AG10803 (cell line): Measurements from ENCODE around the gene PHACTR1.

ENCODE experiments used
- DNase-seq: peaks from one replicate; pipeline ENCODE4 v3.0.0; 2010; ENCODE audit warnings: low read depth
- H3K4me3 ChIP-seq: 2 replicates; pipeline ENCODE4 v1.5.1; 2011; ENCODE audit warnings: mild to moderate bottlenecking, low read length, control low read depth
- TF ChIP-seq, protein P1 (sequence below): conservative IDR thresholded peaks from 2 replicates; pipeline ENCODE4 v1.5.1; 2011; ENCODE audit warnings: mild to moderate bottlenecking, low read length, control low read depth, inconsistent platforms

The PHACTR1 gene

DNA sequence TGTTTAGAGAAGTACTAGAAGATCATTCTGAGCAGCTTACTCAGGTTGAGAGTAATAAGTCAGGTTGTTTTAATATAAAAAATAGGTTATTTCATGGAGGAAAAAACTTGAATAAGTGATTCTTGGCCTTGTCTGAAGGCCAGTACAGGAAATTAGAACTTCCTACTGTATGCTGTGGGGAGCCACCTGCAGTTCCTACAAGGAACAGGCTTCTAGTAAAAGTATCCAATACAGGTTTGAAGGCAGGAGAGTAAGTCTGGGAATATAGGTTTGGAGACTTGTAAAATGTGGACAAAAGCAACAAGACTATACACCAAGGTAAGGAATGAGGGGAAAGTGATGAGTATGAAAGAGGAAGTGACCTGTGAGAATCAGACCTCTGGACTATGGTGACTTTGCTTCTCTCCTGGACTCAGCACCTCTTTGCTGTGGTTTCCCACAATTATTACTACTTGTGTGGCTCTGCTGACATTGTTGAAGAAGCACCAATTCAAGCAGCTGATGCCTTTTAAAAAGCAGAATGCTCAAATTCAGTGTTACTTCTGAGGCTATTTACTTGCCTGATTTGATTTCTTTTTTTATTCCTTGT, 333.2 kb downstream of the PHACTR1 start:
- TF ChIP-seq, protein P1, sequence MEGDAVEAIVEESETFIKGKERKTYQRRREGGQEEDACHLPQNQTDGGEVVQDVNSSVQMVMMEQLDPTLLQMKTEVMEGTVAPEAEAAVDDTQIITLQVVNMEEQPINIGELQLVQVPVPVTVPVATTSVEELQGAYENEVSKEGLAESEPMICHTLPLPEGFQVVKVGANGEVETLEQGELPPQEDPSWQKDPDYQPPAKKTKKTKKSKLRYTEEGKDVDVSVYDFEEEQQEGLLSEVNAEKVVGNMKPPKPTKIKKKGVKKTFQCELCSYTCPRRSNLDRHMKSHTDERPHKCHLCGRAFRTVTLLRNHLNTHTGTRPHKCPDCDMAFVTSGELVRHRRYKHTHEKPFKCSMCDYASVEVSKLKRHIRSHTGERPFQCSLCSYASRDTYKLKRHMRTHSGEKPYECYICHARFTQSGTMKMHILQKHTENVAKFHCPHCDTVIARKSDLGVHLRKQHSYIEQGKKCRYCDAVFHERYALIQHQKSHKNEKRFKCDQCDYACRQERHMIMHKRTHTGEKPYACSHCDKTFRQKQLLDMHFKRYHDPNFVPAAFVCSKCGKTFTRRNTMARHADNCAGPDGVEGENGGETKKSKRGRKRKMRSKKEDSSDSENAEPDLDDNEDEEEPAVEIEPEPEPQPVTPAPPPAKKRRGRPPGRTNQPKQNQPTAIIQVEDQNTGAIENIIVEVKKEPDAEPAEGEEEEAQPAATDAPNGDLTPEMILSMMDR, result no peak
- H3K4me3 ChIP-seq, result no peak overlapping the region
- DNase-seq, result no peak

DNA sequence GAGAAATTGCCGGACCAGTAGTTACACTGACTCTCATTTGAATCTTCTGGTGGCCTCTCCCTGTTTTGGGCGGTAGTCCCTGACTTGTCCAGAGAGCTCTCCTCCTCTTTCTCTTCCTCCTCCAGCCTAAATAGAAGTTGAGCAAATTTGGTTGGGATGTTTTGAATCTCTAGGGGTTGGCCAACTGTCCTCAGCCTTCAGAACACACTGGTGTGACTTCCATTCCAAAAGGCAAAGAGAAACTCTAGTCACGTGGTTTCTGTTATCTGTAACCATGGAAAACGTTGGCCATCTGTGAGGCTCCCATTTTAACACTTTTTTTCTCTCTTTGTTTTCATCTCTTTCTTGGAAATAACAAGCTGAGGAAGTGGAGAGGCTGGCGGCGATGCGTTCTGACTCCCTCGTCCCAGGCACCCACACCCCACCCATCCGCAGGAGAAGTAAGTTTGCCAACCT, 336.5 kb downstream of the PHACTR1 start:
- TF ChIP-seq, protein P1, result no peak

DNA sequence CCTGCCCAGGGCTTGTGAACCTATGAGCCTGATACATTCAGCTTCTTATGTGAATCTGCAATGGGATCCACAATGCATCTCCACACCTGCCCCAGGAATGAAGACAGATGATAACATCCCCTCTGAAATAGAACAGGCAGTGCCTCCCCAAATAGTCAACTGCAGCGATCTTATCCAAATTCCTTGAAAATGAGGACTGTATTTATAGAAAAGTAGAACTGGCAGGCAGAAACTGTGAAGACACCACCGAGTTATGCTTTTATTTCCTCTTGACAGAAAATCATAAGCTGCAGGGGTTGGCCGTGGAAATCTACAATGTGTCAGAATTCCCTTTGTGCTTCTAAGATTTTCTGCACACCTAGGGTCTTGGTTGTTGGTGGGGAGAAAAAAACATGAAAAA, 341.5 kb downstream of the PHACTR1 start:
- TF ChIP-seq, protein P1, result no peak
- no peak overlapping the region for H3K4me3 ChIP-seq
- no peak for DNase-seq

More for the DNA sequence above, 336.5 kb downstream of the PHACTR1 start:
- no peak for DNase-seq
- no peak overlapping the region for H3K4me3 ChIP-seq

DNA sequence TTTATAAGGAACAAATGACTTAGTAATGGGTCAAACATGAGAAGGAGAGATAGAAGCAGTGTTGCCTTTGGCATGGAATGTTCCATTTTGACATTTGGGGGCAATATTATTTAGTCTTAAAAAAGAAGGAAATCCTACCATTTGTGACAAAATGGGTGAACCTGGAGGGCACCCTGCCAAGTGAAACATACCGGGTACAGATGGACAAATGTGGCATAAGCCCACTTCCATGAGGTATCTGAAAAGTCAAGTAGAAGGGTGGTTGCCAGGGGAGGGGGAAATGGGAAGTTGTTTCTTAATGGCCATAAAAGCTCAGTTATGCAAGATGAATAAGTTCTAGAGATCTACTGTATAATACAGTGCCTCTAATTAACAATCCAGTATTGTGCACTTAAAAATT, 342.5 kb downstream of the PHACTR1 start:
- TF ChIP-seq, protein P1, result no peak
- no peak overlapping the region for H3K4me3 ChIP-seq
- no peak for DNase-seq

DNA sequence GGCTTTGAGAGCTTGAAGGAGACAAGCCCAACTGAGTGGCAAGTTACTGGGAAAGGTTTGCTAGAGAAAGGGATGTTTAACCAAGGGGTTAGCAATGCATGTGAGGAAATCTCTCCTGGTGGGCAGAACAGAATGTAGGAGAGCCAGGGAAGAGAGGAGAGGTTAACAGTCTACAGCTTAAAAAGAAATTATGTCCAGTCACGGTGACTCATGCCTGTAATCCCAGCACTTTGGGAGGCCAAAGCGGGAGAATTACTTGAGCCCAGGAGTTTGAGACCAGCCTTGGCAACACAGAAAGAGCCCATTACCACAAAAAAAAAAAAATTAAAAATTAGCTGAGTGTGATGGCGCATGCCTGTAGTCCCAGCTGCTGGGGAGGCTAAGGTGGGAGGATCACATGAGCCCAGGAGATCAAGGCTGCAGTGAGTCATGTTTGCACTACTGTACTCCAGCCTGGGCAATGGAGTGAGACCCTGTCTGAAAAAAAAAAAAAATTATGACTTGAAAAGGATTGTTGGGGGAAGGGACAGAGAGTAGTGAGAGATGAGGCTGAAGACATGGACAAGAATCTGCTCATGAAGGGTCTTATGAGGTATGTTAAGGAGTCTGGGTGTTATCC, 346.8 kb downstream of the PHACTR1 start:
- TF ChIP-seq, protein P1, result no peak
- DNase-seq, result peak; percentile 26
- H3K4me3 ChIP-seq, result no peak overlapping the region

DNA sequence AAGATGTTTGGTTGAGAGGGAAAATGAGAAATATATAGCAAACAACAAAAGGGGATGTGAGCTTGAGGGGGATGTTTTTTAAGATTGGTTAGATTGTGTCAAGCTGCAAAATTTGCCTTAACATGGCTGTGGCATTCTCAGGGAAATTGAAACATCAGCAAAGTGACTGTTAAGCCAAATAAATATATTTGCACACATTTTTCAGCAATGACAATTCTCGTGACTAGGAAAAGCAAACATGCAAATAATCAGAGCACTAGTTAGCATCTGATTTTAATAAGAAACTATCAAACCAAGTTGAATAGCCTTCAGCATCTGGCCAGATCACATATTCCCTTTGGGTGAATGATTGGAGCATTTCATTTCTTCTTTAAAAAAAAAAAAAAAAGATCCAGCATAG, 349.0 kb downstream of the PHACTR1 start:
- no peak overlapping the region for H3K4me3 ChIP-seq
- peak; percentile 66 for DNase-seq
- TF ChIP-seq, protein P1, result no peak

DNA sequence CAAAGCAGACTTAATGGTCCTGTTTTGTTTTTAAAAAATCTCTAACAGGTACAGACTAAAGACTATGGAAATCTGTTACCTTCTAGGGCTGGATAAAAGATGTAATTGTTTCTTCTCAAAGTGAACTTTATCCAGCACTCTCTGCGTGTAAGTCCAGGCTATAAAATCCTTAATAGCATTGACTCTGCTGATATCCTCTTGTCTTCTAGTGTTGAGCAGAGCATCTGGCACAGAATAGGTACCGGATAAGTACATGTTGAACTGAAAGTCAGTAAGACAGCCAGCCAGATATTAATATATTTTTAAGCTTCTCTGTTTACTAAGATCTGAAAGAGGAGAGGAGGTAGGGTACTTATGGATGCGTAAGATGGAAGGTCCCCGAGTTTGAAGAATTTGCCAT, 349.5 kb downstream of the PHACTR1 start:
- TF ChIP-seq, protein P1, result no peak

More for the DNA sequence above, 349.5 kb downstream of the PHACTR1 start:
- no peak for DNase-seq
- H3K4me3 ChIP-seq, result no peak overlapping the region
